Coronary artery (tissue), 2 donors: ENCODE data around the gene IL1A.
"Not testable (repeated sequence)": the region's sequence is repeated elsewhere in the genome, so short reads cannot be mapped to it uniquely, and the experiment has no call there.

Experiments used
- DNase-seq: peaks from one replicate; pipeline ENCODE4 v3.0.0-alpha.2; 2017; ENCODE audit warnings: low spot score
- H3K27ac ChIP-seq, 2 donors: fragments of 200-600 bp; sonication (generic); one replicate each; pipeline ENCODE4 v1.5.1; 2016 to 2019
- H3K4me3 ChIP-seq: fragments of 200-600 bp; sonication (generic); 2 replicates; pipeline ENCODE4 v1.5.1; 2016; ENCODE audit warnings: mild to moderate bottlenecking, moderate library complexity
- TF ChIP-seq, protein P1 (sequence below): fragments of 200-600 bp; sonication (generic); IDR thresholded peaks from one replicate; pipeline ENCODE4 v1.5.1; 2019; ENCODE audit warnings: antibody characterized with exemption

The IL1A gene

DNA sequence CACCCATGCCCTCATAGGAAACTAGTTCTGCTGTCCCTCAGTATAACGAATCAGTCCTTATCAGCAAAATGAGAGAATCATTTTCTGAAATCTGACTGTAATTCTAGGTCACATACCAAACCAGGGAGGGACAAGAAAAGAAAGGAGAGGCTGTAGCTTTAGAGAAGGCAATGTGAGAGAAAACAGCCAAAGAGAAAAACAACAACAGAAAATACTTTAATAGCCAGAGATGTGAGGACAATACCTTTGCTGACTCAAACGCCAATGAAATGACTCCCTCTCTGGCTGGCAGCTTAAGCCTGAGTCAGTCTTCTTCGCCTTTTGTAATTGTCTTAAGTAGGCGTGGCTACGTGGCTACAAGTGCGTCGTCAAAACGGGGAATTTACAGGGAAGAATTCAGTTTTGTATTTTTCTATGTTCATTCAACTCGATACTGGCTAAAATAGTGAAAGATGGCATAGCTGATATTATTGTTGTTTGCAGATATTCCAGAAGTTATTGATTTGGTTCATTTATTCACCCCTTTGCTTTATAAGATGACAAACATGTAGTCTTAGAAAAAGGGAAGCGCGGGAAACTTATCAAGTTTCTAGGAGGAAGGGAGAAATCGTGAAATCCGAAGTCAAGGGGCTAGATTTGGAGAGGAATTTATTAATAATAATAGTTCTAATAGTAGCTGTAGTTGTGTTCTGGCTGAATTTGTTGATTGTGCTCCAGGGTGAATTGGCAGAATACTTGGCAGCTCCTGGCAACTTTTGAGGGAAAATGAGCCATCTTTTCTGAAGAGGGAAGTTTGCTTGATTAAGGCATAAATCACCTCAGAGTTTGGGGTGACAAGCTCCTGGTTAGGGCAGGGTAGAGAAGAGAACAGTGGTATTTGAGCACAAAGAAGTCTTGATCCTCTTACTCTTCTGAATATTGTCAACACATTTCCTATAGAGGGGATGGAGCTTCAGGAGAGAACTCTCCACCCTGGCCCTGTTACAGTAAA, at the start of gene IL1A:
Gene IL1A (minus strand): TSS at position 295 of the 991 bp plus-strand sequence. CDS start 723 bp downstream, outside the sequence.
- DNase-seq, result no peak
- no peak within 1 kb of the TSS for H3K4me3 ChIP-seq

GRCh38 chr2:112833976-112834375, 49.7 kb upstream of the IL1A start:
- Histone ChIP-seq H3K27ac (no peak overlapping the region), H3K4me3 (no peak overlapping the region)
- DNase-seq, result no peak
- TF ChIP-seq, protein P1, sequence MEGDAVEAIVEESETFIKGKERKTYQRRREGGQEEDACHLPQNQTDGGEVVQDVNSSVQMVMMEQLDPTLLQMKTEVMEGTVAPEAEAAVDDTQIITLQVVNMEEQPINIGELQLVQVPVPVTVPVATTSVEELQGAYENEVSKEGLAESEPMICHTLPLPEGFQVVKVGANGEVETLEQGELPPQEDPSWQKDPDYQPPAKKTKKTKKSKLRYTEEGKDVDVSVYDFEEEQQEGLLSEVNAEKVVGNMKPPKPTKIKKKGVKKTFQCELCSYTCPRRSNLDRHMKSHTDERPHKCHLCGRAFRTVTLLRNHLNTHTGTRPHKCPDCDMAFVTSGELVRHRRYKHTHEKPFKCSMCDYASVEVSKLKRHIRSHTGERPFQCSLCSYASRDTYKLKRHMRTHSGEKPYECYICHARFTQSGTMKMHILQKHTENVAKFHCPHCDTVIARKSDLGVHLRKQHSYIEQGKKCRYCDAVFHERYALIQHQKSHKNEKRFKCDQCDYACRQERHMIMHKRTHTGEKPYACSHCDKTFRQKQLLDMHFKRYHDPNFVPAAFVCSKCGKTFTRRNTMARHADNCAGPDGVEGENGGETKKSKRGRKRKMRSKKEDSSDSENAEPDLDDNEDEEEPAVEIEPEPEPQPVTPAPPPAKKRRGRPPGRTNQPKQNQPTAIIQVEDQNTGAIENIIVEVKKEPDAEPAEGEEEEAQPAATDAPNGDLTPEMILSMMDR, result no peak

More for the DNA sequence above, at the start of gene IL1A:
- TF ChIP-seq, protein P1, result no peak
- H3K27ac ChIP-seq, result no peak within 1 kb of the TSS

- H3K27ac ChIP-seq, DNase-seq, H3K4me3 ChIP-seq: not testable (repeated sequence)
Measured at GRCh38 chr2:112833639-112833931, 49.3 kb upstream of the IL1A start.

DNA sequence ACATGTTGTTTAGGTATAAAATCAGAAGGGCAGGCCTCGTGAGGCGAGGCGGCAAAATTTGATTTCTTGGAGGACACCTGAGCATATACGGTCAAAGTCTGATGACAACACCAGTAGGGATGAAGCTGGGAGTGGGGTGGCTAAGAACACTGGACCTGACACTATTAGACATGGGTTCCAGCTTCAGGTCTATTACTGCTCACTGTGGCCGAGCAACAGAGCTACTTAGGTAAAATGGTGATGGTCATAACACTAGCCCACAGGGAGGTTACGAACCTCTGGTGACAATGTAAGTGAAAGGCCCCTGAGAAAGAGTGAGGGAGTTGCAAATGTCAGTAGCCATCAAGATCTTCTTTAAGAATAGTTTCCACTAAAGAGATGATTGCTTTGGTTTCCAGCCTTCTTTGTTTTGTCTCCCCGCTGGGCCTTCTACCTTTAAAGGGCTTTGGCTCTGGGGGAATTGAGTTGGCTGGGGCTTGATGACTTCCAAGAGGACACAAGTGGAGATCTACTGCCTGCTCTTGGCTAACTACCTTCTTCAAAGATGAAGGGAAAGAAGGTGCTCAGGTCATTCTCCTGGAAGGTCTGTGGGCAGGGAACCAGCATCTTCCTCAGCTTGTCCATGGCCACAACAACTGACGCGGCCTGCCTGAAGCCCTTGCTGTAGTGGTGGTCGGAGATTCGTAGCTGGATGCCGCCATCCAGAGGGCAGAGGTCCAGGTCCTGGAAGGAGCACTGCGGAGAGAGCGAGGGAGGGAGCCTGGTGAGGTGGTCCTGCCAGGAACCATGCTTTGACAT, 48.7 kb upstream of the IL1A start:
- H3K4me3 ChIP-seq, result no peak overlapping the region
- TF ChIP-seq, protein P1, result no peak
- DNase-seq, result no peak
- H3K27ac ChIP-seq, result no peak overlapping the region

- DNase-seq, result no peak
- TF ChIP-seq, protein P1, result no peak
- no peak overlapping the region for H3K4me3 ChIP-seq
- H3K27ac ChIP-seq, result no peak overlapping the region
Measured at GRCh38 chr2:112831946-112832840, 47.9 kb upstream of the IL1A start.

DNA sequence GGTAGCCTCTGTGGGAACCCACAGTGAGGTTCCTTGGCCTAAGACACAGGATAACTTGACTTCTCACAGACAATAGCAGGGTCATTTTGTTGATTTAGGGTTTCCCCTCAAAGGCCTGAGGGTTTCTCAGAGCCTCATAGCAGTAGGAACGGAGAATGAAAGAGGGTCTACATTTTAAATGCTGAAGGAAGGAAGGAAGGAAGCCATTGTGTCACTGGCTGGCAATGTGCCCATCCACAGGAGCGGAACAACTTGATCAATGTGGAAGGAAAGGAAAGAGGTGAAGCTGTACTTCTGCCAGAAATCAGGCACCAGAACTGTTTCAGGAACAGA, 47.2 kb upstream of the IL1A start:
- H3K27ac ChIP-seq, result no peak overlapping the region
- H3K4me3 ChIP-seq, result no peak overlapping the region
- DNase-seq, result no peak
- TF ChIP-seq, protein P1, result no peak
